Coronary artery (tissue), 2 donors: ENCODE measurements around the gene PGR.

Experiments
- DNase-seq: peaks from one replicate; pipeline ENCODE4 v3.0.0-alpha.2; 2017; ENCODE audit warnings: low spot score
- H3K27ac ChIP-seq, 2 donors: fragments of 200-600 bp; sonication (generic); one replicate each; pipeline ENCODE4 v1.5.1; 2016 to 2019
- H3K4me3 ChIP-seq: fragments of 200-600 bp; sonication (generic); 2 replicates; pipeline ENCODE4 v1.5.1; 2016; ENCODE audit warnings: mild to moderate bottlenecking, moderate library complexity
- TF ChIP-seq, protein P1 (sequence below): fragments of 200-600 bp; sonication (generic); IDR thresholded peaks from one replicate; pipeline ENCODE4 v1.5.1; 2019; ENCODE audit warnings: antibody characterized with exemption

Gene PGR

DNA sequence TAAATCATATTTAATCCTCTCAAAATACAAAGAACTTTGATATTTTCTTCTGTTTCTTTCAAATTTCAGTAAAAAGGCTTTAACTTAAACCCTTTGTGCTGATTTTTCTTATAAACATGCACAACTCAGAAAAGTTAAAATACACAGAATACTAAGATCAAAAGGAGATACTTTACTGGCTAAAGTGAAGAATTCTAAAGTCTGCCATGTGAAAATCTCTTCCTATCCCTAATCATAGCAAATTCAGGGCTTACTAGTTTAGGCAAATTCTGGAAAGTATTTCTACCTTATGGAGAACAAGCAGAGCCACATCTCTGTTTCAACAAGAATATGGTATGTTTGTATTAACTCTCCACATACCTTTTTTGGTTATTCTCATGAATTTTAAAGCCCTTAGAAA, 96.6 kb downstream of the PGR start:
- TF ChIP-seq, protein P1, sequence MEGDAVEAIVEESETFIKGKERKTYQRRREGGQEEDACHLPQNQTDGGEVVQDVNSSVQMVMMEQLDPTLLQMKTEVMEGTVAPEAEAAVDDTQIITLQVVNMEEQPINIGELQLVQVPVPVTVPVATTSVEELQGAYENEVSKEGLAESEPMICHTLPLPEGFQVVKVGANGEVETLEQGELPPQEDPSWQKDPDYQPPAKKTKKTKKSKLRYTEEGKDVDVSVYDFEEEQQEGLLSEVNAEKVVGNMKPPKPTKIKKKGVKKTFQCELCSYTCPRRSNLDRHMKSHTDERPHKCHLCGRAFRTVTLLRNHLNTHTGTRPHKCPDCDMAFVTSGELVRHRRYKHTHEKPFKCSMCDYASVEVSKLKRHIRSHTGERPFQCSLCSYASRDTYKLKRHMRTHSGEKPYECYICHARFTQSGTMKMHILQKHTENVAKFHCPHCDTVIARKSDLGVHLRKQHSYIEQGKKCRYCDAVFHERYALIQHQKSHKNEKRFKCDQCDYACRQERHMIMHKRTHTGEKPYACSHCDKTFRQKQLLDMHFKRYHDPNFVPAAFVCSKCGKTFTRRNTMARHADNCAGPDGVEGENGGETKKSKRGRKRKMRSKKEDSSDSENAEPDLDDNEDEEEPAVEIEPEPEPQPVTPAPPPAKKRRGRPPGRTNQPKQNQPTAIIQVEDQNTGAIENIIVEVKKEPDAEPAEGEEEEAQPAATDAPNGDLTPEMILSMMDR, result no peak

DNA sequence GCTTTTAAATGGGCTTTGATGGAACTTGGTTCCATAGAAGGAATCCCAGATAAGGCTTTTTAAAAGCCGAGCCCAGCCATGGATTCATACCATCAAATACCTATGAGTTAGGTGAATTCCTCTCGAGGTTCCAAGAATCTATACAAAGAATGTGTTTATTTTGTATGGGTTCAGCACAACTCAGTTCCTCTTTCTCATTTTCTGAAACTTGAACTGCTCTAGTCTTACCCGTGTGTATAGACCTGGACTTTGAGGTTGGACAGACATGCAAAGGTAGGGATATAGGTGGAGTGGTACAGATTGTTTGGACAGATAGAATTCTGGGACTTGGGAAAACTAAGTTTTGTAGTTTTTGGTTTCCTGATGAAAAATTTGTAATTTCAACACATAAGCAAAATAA, 97.9 kb downstream of the PGR start:
- Histone ChIP-seq H3K4me3 (no peak overlapping the region), H3K27ac (no peak overlapping the region)
- no peak for DNase-seq
- TF ChIP-seq, protein P1, result no peak

More for the DNA sequence above, 96.6 kb downstream of the PGR start:
- H3K27ac ChIP-seq, result no peak overlapping the region
- H3K4me3 ChIP-seq, result no peak overlapping the region
- no peak for DNase-seq

DNA sequence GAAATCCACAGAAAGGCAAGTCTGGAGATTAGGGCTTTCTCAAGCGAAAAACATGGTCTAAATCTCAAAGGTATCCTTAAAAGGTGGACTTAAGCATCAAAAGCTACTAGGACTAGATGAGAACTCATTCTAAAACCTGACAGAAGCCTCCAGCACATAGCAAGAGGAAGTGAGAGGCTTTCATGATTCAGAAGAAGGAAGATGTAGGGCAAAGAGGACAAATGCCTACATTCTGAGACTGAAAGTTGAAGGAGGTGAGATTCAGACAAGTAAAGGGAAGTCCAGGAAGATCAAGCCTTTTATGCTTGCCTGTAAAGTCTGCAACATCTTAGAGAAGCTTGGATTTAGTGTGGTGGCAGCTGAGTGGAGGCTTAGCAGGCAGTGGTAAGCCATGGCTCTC, 98.9 kb downstream of the PGR start:
- no peak for DNase-seq
- no peak overlapping the region for H3K4me3 ChIP-seq
- TF ChIP-seq, protein P1, result no peak
- no peak overlapping the region for H3K27ac ChIP-seq

DNA sequence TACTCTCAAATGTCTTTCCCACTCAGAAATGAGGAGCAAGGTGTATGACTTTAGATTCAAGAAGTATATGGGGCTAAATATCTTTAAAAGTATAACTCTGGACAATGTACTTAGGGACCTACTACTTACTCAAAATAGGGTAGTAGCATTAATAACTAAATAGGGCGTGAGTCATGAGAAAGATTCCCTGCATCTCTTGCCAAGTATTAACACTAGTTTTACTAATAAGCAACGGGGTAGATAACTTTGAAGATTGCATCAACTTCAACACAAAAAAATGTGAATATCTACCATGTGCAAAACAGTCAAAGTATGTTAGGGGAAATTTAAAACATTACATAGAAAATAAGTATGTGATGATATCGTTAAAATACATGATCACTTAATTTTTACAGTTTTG, 99.6 kb downstream of the PGR start:
- no peak for DNase-seq
- H3K27ac ChIP-seq, result no peak overlapping the region
- TF ChIP-seq, protein P1, result no peak
- no peak overlapping the region for H3K4me3 ChIP-seq

DNA sequence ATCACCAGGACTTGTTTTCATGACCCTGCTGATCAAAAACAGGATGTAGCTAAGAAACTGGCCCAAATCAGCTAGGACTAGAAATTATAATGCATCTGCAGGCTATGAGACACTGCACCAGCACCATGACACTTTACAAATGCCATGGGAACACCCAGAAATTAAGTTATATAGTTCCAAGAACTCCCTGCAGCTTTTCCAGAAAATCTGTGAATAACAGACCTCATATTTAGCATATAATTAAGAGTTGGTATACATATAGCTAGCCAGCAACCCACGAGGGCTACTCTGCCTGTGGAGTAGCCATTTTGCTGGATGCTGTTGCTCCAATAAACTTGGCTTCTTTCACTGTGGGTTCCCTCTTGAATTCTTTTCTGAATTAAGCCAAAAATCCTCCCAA, 101.0 kb downstream of the PGR start:
- H3K4me3 ChIP-seq, result no peak overlapping the region
- no peak overlapping the region for H3K27ac ChIP-seq
- DNase-seq, result no peak
- TF ChIP-seq, protein P1, result no peak

DNA sequence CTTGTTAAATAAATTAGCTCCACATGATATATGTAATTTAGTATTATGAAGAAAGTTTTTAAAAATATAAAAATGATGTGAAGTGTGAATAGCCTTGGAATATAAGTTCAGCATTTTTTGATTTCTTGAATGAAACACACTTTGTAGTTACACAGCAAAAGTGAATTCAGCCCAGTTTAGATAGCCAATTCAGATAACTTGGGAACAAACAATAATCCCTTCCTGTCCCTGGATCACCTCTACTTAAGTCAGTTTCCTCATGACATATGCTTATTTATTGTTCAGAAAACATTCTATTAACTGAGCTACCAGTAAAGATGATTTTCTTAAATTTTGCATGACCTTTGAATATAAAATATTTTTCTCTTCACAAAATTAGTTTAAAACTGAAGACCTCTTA, 107.4 kb downstream of the PGR start:
- TF ChIP-seq, protein P1, result no peak
- Histone ChIP-seq H3K4me3 (no peak overlapping the region), H3K27ac (no peak overlapping the region)
- no peak for DNase-seq

DNA sequence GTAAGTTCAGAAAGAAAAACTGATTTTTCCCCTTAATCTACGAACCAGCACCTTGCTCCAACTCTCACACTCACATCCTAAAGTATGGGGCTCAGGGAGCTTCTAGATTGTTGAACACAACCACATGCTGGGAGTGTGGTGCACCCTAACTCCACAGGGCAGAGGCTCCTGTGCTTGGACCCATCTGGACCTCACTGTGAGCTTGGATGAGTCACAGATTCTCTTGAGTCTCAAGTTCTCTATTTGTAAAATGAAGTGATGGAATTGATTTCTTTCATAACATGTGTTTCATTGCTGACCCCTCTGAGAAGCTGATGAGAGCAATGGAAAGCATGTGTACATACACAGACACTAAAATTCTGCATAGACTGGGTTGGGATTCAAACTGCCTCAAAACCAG, 109.7 kb downstream of the PGR start:
- DNase-seq, result no peak
- TF ChIP-seq, protein P1, result no peak
- H3K4me3 ChIP-seq, result no peak overlapping the region
- no peak overlapping the region for H3K27ac ChIP-seq
